ENCODE results near the gene BRCA1.
"Not testable (repeated sequence)": the region's sequence is repeated elsewhere in the genome, so short reads cannot be mapped to it uniquely, and the experiment has no call there.

The BRCA1 gene

GRCh38 chr17:43134774-43135453, 9.8 kb upstream of the BRCA1 start:
- no peak for DNase-seq (ENCODE audit: low spot score)

DNA sequence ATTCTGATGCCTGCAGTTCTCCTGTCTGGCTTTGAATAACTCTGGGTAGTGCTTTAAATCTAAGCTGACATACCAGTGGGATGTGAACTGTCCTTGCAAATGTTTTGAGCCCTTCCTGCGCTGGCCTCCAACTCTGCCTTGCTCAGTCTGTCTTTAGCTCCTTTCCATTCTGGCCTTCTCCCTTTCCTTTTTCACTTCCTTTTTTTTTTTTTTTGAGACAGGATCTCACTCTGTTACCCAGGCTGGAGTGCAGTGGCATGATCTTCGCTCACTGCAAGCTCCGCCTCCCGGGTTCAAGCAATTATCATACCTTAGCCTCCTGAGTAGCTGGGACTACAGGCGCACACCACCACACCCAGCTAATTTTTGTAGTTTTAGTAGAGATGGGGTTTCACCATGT, 8.3 kb upstream of the BRCA1 start:
- peak; percentile 7 for DNase-seq (ENCODE audit: low spot score)

DNA sequence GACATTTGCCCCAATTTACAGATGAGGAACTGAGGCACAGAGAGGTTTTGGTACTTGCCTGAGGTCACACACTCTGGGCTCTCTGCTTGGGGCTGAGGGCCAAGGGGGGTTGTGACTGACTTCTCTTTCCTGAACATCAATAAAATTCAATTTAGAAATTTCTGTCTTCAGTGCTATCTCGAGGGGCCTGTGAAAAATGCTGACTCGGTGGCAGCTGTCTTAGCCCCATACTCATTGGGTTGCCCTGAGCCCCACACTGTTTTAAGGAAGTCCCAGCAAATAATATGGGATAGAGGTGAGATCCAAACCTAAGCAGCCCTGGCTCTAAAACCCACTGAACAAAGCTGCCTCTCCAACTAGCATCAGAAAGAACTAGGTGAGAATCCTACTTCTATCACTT, 7.0 kb upstream of the BRCA1 start:
- DNase-seq (ENCODE audit: low spot score): no peak

DNA sequence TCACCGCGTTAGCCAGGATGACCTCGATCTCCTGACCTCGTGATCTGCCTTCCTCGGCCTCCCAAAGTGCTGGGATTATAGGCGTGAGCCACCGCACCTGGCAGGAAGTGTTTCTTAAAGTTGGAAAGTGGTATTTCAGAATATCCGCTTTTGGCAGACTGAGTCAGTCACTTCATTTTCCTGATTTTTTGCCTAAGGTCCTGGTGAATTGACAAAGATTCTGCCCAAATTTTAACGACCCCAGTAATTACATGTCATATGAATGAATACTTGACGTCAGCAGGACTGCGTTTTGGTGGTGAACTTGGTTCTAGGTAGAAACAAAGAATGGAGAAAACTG, 4.5 kb upstream of the BRCA1 start:
- no peak for DNase-seq (ENCODE audit: low spot score)

DNA sequence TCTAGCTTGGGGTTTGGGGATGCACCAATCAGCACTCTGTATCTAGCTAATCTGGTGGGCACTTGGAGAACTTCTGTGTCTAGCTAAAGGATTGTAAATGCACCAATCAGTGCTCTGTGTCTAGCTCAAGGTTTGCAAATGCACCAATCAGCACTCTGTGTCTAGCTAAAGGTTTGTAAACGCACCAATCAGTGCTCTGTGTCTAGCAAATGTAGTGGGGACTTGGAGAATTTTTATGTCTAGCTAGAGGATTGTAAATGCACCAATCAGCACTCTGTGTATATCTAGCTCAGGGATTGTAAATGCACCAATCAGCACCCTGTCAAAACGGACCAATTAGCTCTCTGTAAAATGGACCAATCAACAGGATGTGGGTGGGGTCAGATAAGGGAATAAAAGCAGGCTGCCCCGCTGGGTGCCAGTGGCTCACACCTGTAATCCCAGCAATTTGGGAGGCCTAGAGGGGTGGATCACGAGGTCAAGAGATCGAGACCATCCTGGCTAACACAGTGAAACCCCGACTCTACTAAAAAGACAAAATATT, 2.2 kb upstream of the BRCA1 start:
- DNase-seq (ENCODE audit: low spot score): not testable (repeated sequence)

DNA sequence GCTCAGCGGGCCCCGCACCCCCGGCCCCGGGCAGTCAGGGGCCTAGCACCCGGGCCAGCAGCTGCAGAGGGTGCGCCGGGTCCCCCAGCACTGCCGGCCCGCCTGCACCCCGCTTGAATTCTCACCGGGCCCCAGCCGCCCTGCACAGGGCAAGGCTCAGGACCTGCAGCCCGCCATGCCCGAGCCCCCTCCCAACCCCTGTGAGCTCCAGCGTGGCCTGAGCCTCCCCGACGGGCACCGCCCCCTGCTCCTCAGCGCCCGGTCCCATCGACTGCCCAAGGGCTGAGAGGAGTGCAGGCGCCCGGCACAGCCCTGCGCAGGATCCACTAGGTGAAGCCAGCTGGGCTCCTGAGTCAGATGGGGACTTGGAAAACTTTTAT, 1.7 kb upstream of the BRCA1 start:
- DNase-seq (ENCODE audit: low spot score): no peak

- peak; percentile 5 for DNase-seq (ENCODE audit: low spot score)
Measured at GRCh38 chr17:43125967-43126910, 1.1 kb upstream of the BRCA1 start.

DNA sequence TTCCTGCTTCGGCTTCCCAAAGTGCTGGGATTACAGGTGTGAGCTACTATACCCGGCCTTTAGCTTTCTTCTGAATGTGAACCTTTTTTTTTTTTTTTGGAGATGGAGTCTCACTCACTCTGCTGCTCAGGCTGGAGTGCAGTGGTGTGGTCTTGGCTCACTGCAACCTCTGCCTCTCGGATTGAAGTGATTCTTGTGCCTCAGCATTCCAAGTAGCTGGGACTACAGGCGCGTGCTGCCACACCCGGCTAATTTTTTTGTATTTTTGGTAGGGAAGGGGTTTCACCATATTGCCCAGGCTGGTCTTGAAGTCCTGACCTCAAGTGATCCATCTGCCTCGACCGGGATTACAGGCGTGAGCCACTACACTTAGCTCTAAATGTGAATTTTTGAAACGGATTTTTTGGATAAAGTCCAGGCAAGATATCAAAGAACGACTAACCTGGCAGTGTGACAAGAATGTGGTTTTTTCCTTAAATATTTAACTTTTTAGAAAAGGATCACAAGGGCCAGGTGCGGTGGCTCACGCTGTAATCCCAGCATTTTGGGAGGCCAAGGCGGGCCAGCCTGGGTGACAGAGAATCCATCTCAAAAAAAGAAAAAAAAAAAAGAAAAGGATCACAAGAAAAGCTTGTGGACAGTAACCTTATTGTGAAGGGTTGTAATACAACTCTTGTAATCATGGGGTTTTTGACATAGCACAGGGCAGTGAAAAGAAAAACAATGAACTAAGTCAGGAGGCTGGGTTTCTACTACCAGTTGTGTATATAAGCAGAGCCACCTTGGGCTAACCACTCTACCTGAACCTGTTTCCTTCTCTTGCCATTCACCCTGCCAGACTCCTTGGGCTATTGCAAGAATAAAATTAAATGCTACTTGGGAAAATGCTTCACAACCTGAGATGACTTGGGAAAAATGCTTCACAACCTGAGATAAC, 6.2 kb downstream of the BRCA1 start:
- no peak for DNase-seq (ENCODE audit: low spot score)

- DNase-seq (ENCODE audit: low spot score): no peak
Measured at GRCh38 chr17:43114151-43114552, 11.0 kb downstream of the BRCA1 start.

DNA sequence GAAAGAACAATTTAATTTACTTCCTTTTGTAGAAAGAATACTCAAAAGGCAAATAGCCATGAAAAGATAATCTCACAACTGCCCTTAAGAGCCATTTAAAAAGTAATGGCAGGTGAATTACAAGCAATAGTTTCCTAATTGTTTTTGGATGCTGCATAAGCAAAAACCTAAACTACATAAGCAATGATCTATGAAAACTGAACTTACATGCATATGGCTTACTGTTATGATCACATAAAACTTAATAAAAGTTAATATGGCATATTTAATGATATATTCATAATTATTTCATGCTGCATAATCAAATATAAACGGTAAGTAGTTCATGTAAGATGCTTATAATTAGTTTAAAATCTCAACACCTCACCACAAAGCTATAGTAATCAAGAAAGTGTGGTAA, 18.6 kb downstream of the BRCA1 start:
- no peak for DNase-seq (ENCODE audit: low spot score)

- no peak for DNase-seq (ENCODE audit: low spot score)
Measured at GRCh38 chr17:43105146-43105545, 20.0 kb downstream of the BRCA1 start.

- no peak for DNase-seq (ENCODE audit: low spot score)
Measured at GRCh38 chr17:43104665-43105064, 20.5 kb downstream of the BRCA1 start.

GRCh38 chr17:43095364-43095763, 29.8 kb downstream of the BRCA1 start:
- not testable (repeated sequence) for DNase-seq (ENCODE audit: low spot score)

GRCh38 chr17:43094129-43094835, 30.9 kb downstream of the BRCA1 start:
- DNase-seq (ENCODE audit: low spot score): peak; percentile 70

DNA sequence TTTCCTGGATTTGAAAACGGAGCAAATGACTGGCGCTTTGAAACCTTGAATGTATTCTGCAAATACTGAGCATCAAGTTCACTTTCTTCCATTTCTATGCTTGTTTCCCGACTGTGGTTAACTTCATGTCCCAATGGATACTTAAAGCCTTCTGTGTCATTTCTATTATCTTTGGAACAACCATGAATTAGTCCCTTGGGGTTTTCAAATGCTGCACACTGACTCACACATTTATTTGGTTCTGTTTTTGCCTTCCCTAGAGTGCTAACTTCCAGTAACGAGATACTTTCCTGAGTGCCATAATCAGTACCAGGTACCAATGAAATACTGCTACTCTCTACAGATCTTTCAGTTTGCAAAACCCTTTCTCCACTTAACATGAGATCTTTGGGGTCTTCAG, 32.3 kb downstream of the BRCA1 start:
- DNase-seq (ENCODE audit: low spot score): no peak

DNA sequence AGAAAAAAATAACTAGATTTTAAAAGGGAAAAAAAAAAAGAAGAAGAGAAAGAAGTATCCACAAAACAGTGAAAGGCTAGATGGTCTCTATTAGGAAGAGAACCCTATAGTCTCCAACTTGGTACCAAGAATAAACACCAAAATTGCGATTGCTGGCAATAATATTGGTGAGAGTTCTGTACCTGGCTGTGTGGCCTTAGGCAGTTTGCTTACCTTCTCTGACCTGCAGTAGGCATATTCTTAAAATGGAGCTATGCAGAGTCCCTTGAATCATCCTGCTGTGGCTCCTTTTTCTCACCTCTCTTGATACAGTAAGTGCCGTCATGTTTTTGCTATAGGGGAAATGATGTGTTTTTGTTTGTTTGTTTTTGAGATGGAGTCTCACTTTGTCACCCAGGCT, 35.1 kb downstream of the BRCA1 start:
- DNase-seq (ENCODE audit: low spot score): no peak

- no peak for DNase-seq (ENCODE audit: low spot score)
Measured at GRCh38 chr17:43085474-43085873, 39.7 kb downstream of the BRCA1 start.

DNA sequence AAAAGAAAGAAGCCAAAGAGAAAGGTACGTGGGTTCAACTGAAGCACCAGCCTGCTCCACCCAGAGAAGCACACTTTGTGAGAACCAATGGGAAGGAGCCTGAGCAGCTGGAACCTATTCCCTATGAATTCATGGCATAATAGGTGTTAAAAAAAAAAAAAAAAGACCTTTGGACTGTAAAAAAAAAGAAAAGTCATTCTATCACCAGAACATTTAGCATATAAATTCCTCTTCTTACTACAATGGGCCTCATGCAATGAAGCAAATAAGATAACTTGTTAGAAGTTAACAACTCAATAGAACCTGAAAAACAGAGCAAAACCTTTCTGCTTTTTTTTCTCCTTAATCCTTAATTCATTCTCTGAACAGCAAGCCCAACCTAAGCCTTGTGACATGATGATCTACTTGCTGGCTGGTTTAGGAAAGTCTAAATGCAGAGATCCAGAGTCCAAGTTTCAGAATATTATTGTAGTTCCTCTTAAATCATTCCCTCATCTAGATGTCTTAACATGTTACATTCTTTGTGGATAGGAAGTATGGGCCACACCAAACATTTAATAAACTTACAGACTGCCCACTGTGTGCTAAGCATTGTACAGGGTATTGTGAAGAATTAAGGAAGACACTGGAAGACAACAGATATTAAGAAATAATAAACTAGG, 45.4 kb downstream of the BRCA1 start:
- no peak for DNase-seq (ENCODE audit: low spot score)

- DNase-seq (ENCODE audit: low spot score): no peak
Measured at GRCh38 chr17:43074869-43075268, 50.3 kb downstream of the BRCA1 start.

- DNase-seq (ENCODE audit: low spot score): no peak
Measured at GRCh38 chr17:43070872-43071271, 54.3 kb downstream of the BRCA1 start.

DNA sequence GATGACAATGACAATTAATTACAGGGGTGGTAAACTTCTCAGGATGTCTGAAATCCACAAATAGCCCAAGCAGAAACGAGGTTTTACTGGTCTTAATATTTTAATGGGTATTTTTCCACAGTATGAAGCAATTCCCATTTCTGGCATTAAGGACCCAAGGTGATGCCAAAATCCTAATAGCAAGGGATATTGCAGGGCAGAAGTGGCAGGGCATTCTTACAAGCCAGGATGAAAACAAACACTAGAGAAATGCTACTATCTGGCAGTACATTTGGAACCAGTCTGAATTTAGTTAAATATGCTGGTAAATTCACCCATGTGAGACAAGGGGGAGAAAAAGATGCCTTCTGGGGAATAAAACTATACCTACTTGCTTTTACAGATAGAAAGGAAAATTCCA, 54.9 kb downstream of the BRCA1 start:
- DNase-seq (ENCODE audit: low spot score): no peak

Data from Ammon's horn (tissue), 1 donor.